Measurements from ENCODE around the gene ZNF804A. TPM values are rescaled to one million over a fixed set of nuclear protein-coding genes. Genes with fewer than 3 reads are reported as not detected.

Gene ZNF804A
- total RNA-seq, 2 donors from 2014 or later, result not detected

- ATAC-seq (no peak), DNase-seq (no peak)
- Histone ChIP-seq H3K9me3 (no peaks in the 10 kb centered on the region), H3K4me3 (no peak overlapping the region), H3K36me3 (replicated peaks in 1 of 2; ENCODE audit: insufficient read depth in 1 of 2, low read depth in 2 of 2) (no peaks in the 10 kb centered on the region), H3K4me1 (no peaks in the 10 kb centered on the region), H3K27me3 (no peaks in the 10 kb centered on the region), H3K27ac (no peak overlapping the region)
- TF ChIP-seq POLR2A (IDR thresholded peaks at IDR 0.05), result no peak
- intact Hi-C loops (cut with DNase I), result no loop called here
Observed at GRCh38 chr2:184936761-184937160, 338.4 kb downstream of the ZNF804A start.

DNA sequence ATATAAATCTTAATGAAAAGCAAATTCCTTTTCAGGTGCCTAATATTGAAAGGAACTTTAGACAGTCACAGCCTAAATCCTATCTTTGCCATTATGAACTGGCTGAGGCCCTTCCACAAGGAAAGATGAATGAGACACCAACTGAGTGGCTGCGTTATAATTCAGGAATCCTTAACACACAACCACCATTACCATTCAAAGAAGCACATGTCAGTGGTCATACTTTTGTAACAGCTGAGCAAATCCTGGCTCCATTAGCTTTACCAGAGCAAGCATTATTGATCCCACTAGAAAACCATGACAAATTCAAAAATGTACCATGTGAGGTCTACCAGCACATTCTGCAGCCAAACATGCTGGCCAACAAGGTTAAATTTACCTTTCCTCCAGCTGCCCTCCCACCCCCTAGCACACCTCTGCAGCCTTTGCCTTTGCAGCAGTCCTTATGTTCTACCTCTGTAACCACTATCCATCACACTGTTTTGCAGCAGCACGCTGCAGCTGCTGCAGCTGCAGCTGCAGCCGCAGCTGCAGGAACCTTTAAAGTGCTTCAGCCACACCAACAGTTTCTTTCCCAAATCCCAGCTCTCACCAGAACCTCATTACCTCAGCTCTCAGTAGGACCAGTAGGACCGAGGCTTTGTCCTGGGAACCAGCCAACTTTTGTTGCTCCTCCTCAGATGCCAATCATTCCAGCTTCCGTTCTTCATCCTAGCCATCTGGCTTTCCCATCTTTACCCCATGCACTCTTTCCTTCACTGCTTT is 340.1 kb downstream of the ZNF804A start:
- Histone ChIP-seq H3K27me3 (no peaks in the 10 kb centered on the region), H3K27ac (no peak overlapping the region), H3K9me3 (no peaks in the 10 kb centered on the region), H3K4me3 (no peak overlapping the region), H3K36me3 (replicated peaks in 1 of 2; ENCODE audit: insufficient read depth in 1 of 2, low read depth in 2 of 2) (no peaks in the 10 kb centered on the region), H3K4me1 (no peaks in the 10 kb centered on the region)
- 63 to 71% methylated on average over 5 of the region's 5 CpGs for WGBS, 2 donors
- no peak for ATAC-seq
- intact Hi-C loops (cut with DNase I), result no loop called here
- no peak for DNase-seq
- TF ChIP-seq POLR2A (IDR thresholded peaks at IDR 0.05), result no peak
- TF ChIP-seq, protein P1, sequence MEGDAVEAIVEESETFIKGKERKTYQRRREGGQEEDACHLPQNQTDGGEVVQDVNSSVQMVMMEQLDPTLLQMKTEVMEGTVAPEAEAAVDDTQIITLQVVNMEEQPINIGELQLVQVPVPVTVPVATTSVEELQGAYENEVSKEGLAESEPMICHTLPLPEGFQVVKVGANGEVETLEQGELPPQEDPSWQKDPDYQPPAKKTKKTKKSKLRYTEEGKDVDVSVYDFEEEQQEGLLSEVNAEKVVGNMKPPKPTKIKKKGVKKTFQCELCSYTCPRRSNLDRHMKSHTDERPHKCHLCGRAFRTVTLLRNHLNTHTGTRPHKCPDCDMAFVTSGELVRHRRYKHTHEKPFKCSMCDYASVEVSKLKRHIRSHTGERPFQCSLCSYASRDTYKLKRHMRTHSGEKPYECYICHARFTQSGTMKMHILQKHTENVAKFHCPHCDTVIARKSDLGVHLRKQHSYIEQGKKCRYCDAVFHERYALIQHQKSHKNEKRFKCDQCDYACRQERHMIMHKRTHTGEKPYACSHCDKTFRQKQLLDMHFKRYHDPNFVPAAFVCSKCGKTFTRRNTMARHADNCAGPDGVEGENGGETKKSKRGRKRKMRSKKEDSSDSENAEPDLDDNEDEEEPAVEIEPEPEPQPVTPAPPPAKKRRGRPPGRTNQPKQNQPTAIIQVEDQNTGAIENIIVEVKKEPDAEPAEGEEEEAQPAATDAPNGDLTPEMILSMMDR (IDR thresholded peaks at IDR 0.05), result no peak

DNA sequence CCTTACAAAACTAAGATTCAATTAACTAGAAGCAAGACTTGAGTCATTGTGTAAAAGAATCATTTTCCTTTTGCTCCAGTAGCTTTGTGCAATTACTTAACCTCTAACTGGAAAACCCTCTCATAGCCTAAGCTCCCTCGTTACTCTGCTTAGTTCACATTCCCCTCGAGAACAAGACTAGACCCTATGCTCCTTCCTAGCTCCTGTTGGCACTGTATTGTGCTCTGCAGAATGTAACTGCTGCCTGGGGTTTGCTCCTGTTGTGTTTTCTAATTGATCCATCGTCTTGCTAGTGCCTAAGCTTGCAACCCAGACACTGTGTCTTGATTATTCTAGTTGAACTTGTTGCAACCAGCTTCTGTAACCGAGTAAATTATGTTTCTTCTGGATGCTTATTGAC is 347.0 kb downstream of the ZNF804A start:
- TF ChIP-seq, protein P1 (IDR thresholded peaks at IDR 0.05), result no peak
- TF ChIP-seq POLR2A (IDR thresholded peaks at IDR 0.05), result no peak
- 43 to 46% methylated on average over 4 of the region's 4 CpGs for WGBS, 2 donors
- Histone ChIP-seq H3K36me3 (replicated peaks in 1 of 2; ENCODE audit: insufficient read depth in 1 of 2, low read depth in 2 of 2) (no peaks in the 10 kb centered on the region), H3K9me3 (no peaks in the 10 kb centered on the region), H3K27me3 (no peaks in the 10 kb centered on the region), H3K27ac (no peak overlapping the region), H3K4me1 (no peaks in the 10 kb centered on the region), H3K4me3 (no peak overlapping the region)
- DNase-seq (no peak), ATAC-seq (no peak)
- intact Hi-C loops (cut with DNase I), result no loop called here

DNA sequence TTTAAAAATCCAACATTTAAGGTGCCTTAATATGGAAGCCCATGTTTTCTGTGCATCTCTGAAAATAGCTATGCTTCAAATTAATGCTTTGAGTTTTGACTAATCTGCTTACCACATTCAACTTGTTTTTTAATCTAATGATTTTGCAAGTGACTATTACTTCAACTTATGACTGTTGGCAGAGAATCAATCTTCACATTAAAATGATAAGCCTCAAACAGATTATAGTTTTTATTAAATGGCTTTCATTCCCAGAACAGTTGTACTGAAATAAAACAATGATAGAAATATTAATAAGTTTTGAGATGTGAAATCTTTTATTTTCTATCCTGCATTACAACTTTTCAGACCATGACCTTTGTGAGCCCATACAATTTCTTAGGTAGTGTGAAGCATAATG is 347.5 kb downstream of the ZNF804A start:
- TF ChIP-seq POLR2A (IDR thresholded peaks at IDR 0.05), result no peak
- Histone ChIP-seq H3K4me3 (no peak overlapping the region), H3K27ac (no peak overlapping the region), H3K27me3 (no peaks in the 10 kb centered on the region), H3K4me1 (no peaks in the 10 kb centered on the region), H3K9me3 (no peaks in the 10 kb centered on the region), H3K36me3 (replicated peaks in 1 of 2; ENCODE audit: insufficient read depth in 1 of 2, low read depth in 2 of 2) (no peaks in the 10 kb centered on the region)
- DNase-seq (no peak), ATAC-seq (no peak)
- intact Hi-C loops (cut with DNase I), result no loop called here

GRCh38 chr2:184956856-184957255 is 358.5 kb downstream of the ZNF804A start:
- TF ChIP-seq POLR2A (IDR thresholded peaks at IDR 0.05), result no peak
- TF ChIP-seq, protein P1 (IDR thresholded peaks at IDR 0.05), result no peak
- H3K4me3 ChIP-seq, result no peak overlapping the region
- no peaks in the 10 kb centered on the region for H3K9me3 ChIP-seq
- 71 to 73% methylated on average over 3 of the region's 3 CpGs for WGBS, 2 donors
- H3K36me3 ChIP-seq (replicated peaks in 1 of 2; ENCODE audit: insufficient read depth in 1 of 2, low read depth in 2 of 2), result no peaks in the 10 kb centered on the region
- intact Hi-C loops (cut with DNase I), result no loop called here
- no peaks in the 10 kb centered on the region for H3K27me3 ChIP-seq
- DNase-seq (no peak), ATAC-seq (no peak)
- H3K4me1 ChIP-seq, result no peaks in the 10 kb centered on the region
- H3K27ac ChIP-seq, result no peak overlapping the region

- WGBS, 2 donors, result 43 to 57% methylated on average over 3 of the region's 3 CpGs
- no peak for ATAC-seq
- TF ChIP-seq POLR2A (IDR thresholded peaks at IDR 0.05), result no peak
- TF ChIP-seq, protein P1 (IDR thresholded peaks at IDR 0.05), result no peak
Observed at GRCh38 chr2:184971546-184972068, 373.3 kb downstream of the ZNF804A start.

More at GRCh38 chr2:184971546-184972068, 373.3 kb downstream of the ZNF804A start:
- intact Hi-C loops (cut with DNase I), result no loop called here
- Histone ChIP-seq H3K27me3 (no peaks in the 10 kb centered on the region), H3K27ac (no peak overlapping the region), H3K4me3 (no peak overlapping the region), H3K9me3 (no peaks in the 10 kb centered on the region), H3K36me3 (replicated peaks in 1 of 2; ENCODE audit: insufficient read depth in 1 of 2, low read depth in 2 of 2) (no peaks in the 10 kb centered on the region), H3K4me1 (no peaks in the 10 kb centered on the region)
- no peak for DNase-seq
